Measurements from ENCODE around the gene SDHAF4.
"Not testable (repeated sequence)": the region's sequence is repeated elsewhere in the genome, so short reads cannot be mapped to it uniquely, and the experiment has no call there.

The SDHAF4 gene

GRCh38 chr6:70592391-70593117 lies 25.8 kb downstream of the SDHAF4 start:
- no peak for DNase-seq (ENCODE audit: low spot score)

GRCh38 chr6:70593118-70593486 lies 26.4 kb downstream of the SDHAF4 start:
- DNase-seq (ENCODE audit: low spot score), result no peak

GRCh38 chr6:70599187-70599586 lies 32.5 kb downstream of the SDHAF4 start:
- DNase-seq (ENCODE audit: low spot score), result no peak

GRCh38 chr6:70601014-70601413 lies 34.3 kb downstream of the SDHAF4 start:
- no peak for DNase-seq (ENCODE audit: low spot score)

GRCh38 chr6:70604254-70604653 lies 37.5 kb downstream of the SDHAF4 start:
- no peak for DNase-seq (ENCODE audit: low spot score)

GRCh38 chr6:70607371-70607770 lies 40.6 kb downstream of the SDHAF4 start:
- not testable (repeated sequence) for DNase-seq (ENCODE audit: low spot score)

GRCh38 chr6:70609181-70609580 lies 42.5 kb downstream of the SDHAF4 start:
- not testable (repeated sequence) for DNase-seq (ENCODE audit: low spot score)

GRCh38 chr6:70616728-70617260 lies 50.1 kb downstream of the SDHAF4 start:
- no peak for DNase-seq (ENCODE audit: low spot score)

GRCh38 chr6:70620746-70621145 lies 54.0 kb downstream of the SDHAF4 start:
- no peak for DNase-seq (ENCODE audit: low spot score)

GRCh38 chr6:70622461-70622860 lies 55.7 kb downstream of the SDHAF4 start:
- DNase-seq (ENCODE audit: low spot score), result no peak

- DNase-seq (ENCODE audit: low spot score), result no peak
Observed at GRCh38 chr6:70625436-70625835, 58.7 kb downstream of the SDHAF4 start.

GRCh38 chr6:70627500-70628254 lies 60.9 kb downstream of the SDHAF4 start:
- no peak for DNase-seq (ENCODE audit: low spot score)

- no peak for DNase-seq (ENCODE audit: low spot score)
Observed at GRCh38 chr6:70629929-70630328, 63.2 kb downstream of the SDHAF4 start.

- DNase-seq (ENCODE audit: low spot score), result no peak
Observed at GRCh38 chr6:70633870-70634269, 67.1 kb downstream of the SDHAF4 start.

GRCh38 chr6:70636596-70636995 lies 69.9 kb downstream of the SDHAF4 start:
- DNase-seq (ENCODE audit: low spot score), result no peak

- DNase-seq (ENCODE audit: low spot score), result no peak
Observed at GRCh38 chr6:70638468-70638867, 71.7 kb downstream of the SDHAF4 start.
